GM12878 (cell line): ENCODE data around the gene GMDS. TPM values are rescaled to one million over a fixed set of nuclear protein-coding genes. Genes with fewer than 3 reads are reported as not detected.

ENCODE experiments used
- ATAC-seq: fragments of 200-7000 bp; cut with Tn5 transposase; 3 replicates; pipeline ENCODE4 v1.9.1; 2020; ENCODE audit warnings: mild to moderate bottlenecking, moderate library complexity
- BruUV-seq: library from RNA; stranded (reverse); fragments of 400-500 nt; replicated peaks from 2 replicates; lab custom pipeline; 2021; lab: Mats Ljungman, UMichigan
- CTCF ChIA-PET: fragments of 300-600 bp; sonication (Branson Sonifier 250); formaldehyde crosslinking; extraction: SDS; loops from one replicate; lab custom pipeline; 2021; ENCODE audit warnings: inconsistent platforms; lab: Yijun Ruan, JAX
- POLR2A ChIA-PET: fragments of 350-600 bp; formaldehyde crosslinking; extraction: SDS; loops from one replicate; lab custom pipeline; 2021; ENCODE audit warnings: inconsistent platforms; lab: Charles Lee
- RAD21 ChIA-PET: fragments of 300-600 bp; sonication (Branson Sonifier 250); formaldehyde crosslinking; loops from one replicate; lab custom pipeline; 2023; ENCODE audit warnings: antibody characterized with exemption; ENCODE audit not compliant: unreplicated experiment; lab: Charles Lee
- SMC1A ChIA-PET: fragments of 300-600 bp; sonication (Branson Sonifier 250); formaldehyde crosslinking; loops from one replicate; lab custom pipeline; 2023; ENCODE audit not compliant: unreplicated experiment, uncharacterized antibody; lab: Charles Lee
- DNase-seq: peaks from one replicate; pipeline ENCODE4 v3.0.0-alpha.2; 2011; ENCODE audit warnings: low read depth, low spot score
- FAIRE-seq: peaks from 3 replicates; lab custom pipeline; 2011; peaks lifted over from hg19 to GRCh38; lab: Jason Lieb, UNC
- H2AFZ ChIP-seq: 2 replicates; pipeline ENCODE4 v1.6.0; 2011; ENCODE audit warnings: low read depth, low read length, control low read depth; ENCODE audit not compliant: control insufficient read depth
- H3K27ac ChIP-seq: 2 replicates; pipeline ENCODE4 v1.5.1; 2011; ENCODE audit warnings: control low read depth; ENCODE audit not compliant: control insufficient read depth, insufficient read depth
- H3K27me3 ChIP-seq, 2 experiments: replicated peaks in 1 of 2; 2 replicates each; pipeline versions ENCODE4 v1.6.0 to v1.6.1; 2011; ENCODE audit warnings: low read length in 1 of 2; ENCODE audit not compliant: control insufficient read depth in 2 of 2, insufficient read depth in 2 of 2
- H3K36me3 ChIP-seq, 2 experiments: 2 replicates each; pipeline ENCODE4 v1.5.1; 2011; ENCODE audit warnings: low read length in 1 of 2; ENCODE audit not compliant: control insufficient read depth in 2 of 2, insufficient read depth in 2 of 2
- H3K4me1 ChIP-seq: 2 replicates; pipeline ENCODE4 v1.6.1; 2011; ENCODE audit warnings: mild to moderate bottlenecking, low read length, moderate library complexity, mixed read lengths; ENCODE audit not compliant: control insufficient read depth, insufficient read depth
- H3K4me2 ChIP-seq: 2 replicates; pipeline ENCODE4 v1.6.0; 2011; ENCODE audit warnings: control low read depth; ENCODE audit not compliant: control insufficient read depth, insufficient read depth
- H3K4me3 ChIP-seq: fragments of 200-600 bp; sonication (generic); 2 replicates; pipeline ENCODE4 v1.5.1; 2016
- H3K79me2 ChIP-seq: 2 replicates; pipeline ENCODE4 v1.6.0; 2011; ENCODE audit warnings: low read length; ENCODE audit not compliant: control insufficient read depth, insufficient read depth
- H3K9ac ChIP-seq: 2 replicates; pipeline ENCODE4 v1.8.0; 2011; ENCODE audit warnings: low read length, control low read depth, mixed read lengths; ENCODE audit not compliant: control insufficient read depth, insufficient read depth
- H3K9me3 ChIP-seq: replicated peaks from 3 replicates; pipeline ENCODE4 v1.5.1; 2011; ENCODE audit warnings: mild to moderate bottlenecking, low read length; ENCODE audit not compliant: control insufficient read depth, insufficient read depth
- H4K20me1 ChIP-seq: 2 replicates; pipeline ENCODE4 v1.6.0; 2011; ENCODE audit not compliant: control insufficient read depth, insufficient read depth
- EED ChIP-seq: sonication (generic); IDR thresholded peaks from 2 replicates; pipeline ENCODE4 v1.6.1; 2016; ENCODE audit warnings: antibody characterized with exemption, low read depth
- YY1 ChIP-seq: IDR thresholded peaks from 2 replicates; pipeline ENCODE4 v1.6.1; 2011; ENCODE audit warnings: low read depth, mild to moderate bottlenecking, low read length
- WGBS: methylation state at CpG from one replicate; pipeline ENCODE4 v1.1.6; 2016; ENCODE audit warnings: low lambda C conversion rate; ENCODE audit not compliant: insufficient replicate concordance, insufficient coverage; ENCODE audit errors: missing lambda C conversion rate; 5-methylcytosine and 5-hydroxymethylcytosine counted together
- in situ Hi-C: fragments of 300-500 bp; cut with MboI; formaldehyde crosslinking; loops from 9 replicates; pipeline ENCODE4 v1.14.3; 2018; ENCODE audit warnings: mixed read lengths
- intact Hi-C: fragments of 100-400 bp; cut with micrococcal nuclease; formaldehyde crosslinking; loops from one replicate; pipeline ENCODE4 v1.14.2; 2022; ENCODE audit not compliant: unreplicated experiment
- polyA plus RNA-seq, 11 experiments: library from polyadenylated mRNA; depleted of rRNA in 4 of 11; unstranded in 6 of 11; stranded (reverse) in 5 of 11; fragments of >200 nt; fragmentation: Nextera tagmentation in 4 of 11; fragmentation: Illumina TruSeq in 1 of 11; extraction: Ambion mirVana in 4 of 11; extraction: Trizol in 1 of 11; gene quantifications; 1 replicate in 1 of 11; 2 replicates in 10 of 11; pipeline versions ENCODE4 v1.2.1 to v1.2.3, GENCODE V29; 2011 to 2016; ENCODE audit warnings: inconsistent platforms in 2 of 11, missing spikeins in 2 of 11, low read depth in 1 of 11
- total RNA-seq, 4 experiments: library from RNA; depleted of rRNA in 3 of 4; stranded (reverse); fragments of >200 nt in 3 of 4; fragmentation: Illumina TruSeq in 1 of 4; extraction: Trizol in 1 of 4; gene quantifications; 2 replicates each; pipeline versions ENCODE4 v1.2.1 to v1.2.3, GENCODE V29; 2013 to 2021
- TF ChIP-seq, protein P1 (sequence below): fragments of 450-650 bp; IDR thresholded peaks from 2 replicates; pipeline ENCODE4 v1.6.1; 2016; ENCODE audit warnings: mild to moderate bottlenecking

The GMDS gene
- total and polyA plus RNA-seq, 10 of the 15 experiments (the other 5 are each of a cell fraction or from before 2014, with no cell fraction given): 0.61 to 53.8 (median 29.3) TPM

DNA sequence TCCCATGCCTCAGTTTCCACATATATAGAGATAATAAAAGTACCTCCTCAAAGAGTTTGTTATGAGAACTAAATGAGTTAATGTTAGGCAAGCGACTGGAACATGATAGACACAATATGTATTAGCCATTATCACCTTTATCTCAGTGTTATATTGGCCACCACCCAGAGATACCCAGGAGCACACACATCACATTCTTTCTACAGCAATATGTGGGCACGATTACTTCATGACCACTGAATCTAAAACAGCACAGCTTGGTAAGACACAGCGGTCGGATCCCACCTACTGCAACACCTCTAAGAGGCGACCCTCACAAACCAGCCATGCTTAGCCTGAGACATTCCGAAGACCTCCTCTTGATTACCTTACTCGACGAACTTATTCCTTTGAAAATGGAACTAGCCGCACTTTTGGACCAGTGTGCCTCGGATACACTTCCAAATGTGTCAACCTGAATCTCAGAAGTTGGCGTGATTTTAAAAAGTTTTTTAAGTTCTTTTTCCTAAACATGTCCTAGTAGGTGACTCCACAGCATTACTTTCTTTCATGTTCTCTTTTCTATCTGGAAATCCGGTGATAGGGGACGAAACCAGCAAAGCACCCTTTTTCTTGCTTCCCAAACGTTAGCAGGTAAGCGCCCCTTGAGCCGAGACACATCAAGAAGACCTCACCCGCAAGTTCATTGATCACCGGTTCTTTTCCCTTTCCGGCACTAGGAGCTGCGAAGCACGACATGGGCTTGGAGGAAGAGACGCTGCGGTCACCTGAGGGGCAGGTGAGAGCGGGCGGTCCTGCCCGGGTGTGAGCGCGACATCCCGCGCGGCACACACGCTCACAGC lies 923 bp downstream of the GMDS start:
- WGBS: 30% methylated on average over 32 of the region's 32 CpGs
- no peaks in the 10 kb centered on the region for H3K36me3 ChIP-seq
- peak overlapping the region; percentile 68 for H3K9ac ChIP-seq
- DNase-seq (no peak), ATAC-seq (peak; percentile 26; the same call in 2 of the 3 replicates), FAIRE-seq (no peak)
- peaks cover 29% of the 10 kb centered on the region for H3K79me2 ChIP-seq
- peak overlapping the region; percentile 90 for H2AFZ ChIP-seq
- BruUV-seq: TSS peak; percentile 67
- ChIA-PET CTCF (no interaction called here), SMC1A (no interaction called here), POLR2A (interaction anchor here (1.0 kb wide), 1 partner anchor 9 kb away, joined by 3 read pairs; no protein-coding TSS in a partner anchor), RAD21 (interaction anchor here (0.7 kb wide), 1 partner anchor 9 kb away, joined by 4 read pairs; no protein-coding TSS in a partner anchor)
- H3K27ac ChIP-seq: peak overlapping the region; percentile 47; the same call in 1 of the 2 replicates
- TF ChIP-seq EED: peak; percentile 17; the same call in 1 of the 2 replicates
- TF ChIP-seq YY1: no peak
- TF ChIP-seq, protein P1, sequence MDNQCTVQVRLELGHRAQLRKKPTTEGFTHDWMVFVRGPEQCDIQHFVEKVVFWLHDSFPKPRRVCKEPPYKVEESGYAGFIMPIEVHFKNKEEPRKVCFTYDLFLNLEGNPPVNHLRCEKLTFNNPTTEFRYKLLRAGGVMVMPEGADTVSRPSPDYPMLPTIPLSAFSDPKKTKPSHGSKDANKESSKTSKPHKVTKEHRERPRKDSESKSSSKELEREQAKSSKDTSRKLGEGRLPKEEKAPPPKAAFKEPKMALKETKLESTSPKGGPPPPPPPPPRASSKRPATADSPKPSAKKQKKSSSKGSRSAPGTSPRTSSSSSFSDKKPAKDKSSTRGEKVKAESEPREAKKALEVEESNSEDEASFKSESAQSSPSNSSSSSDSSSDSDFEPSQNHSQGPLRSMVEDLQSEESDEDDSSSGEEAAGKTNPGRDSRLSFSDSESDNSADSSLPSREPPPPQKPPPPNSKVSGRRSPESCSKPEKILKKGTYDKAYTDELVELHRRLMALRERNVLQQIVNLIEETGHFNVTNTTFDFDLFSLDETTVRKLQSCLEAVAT: 0 out of 2 replicates have a peak, but pooled peaks have one; percentile 23
- in situ Hi-C loops: no loop called here
- peak overlapping the region; percentile 81 for H3K4me2 ChIP-seq
- no peaks in the 10 kb centered on the region for H3K27me3 ChIP-seq
- H4K20me1 ChIP-seq: no peaks in the 10 kb centered on the region
- H3K9me3 ChIP-seq: no peaks in the 10 kb centered on the region
- intact Hi-C loops: no loop called here
- peak overlapping the region; percentile 85 for H3K4me3 ChIP-seq
- peaks cover 9% of the 10 kb centered on the region for H3K4me1 ChIP-seq
